Calu3 (cell line): ENCODE measurements around the gene SLC2A8. TPM values are rescaled to one million over a fixed set of nuclear protein-coding genes. Genes with fewer than 3 reads are reported as not detected.

Experiments used
- BruUV-seq: library from RNA; stranded (reverse); fragments of 400-500 nt; replicated peaks from 2 replicates; lab custom pipeline; 2021; lab: Mats Ljungman, UMichigan
- CTCF ChIA-PET: fragments of 300-600 bp; sonication (Branson Sonifier 250); formaldehyde crosslinking; loops from one replicate; lab custom pipeline; 2022; ENCODE audit warnings: antibody characterized with exemption; lab: Charles Lee
- DNase-seq: peaks from one replicate; pipeline ENCODE4 v3.0.0; 2022
- H3K27ac Mint-ChIP-seq: one replicate; pipeline ENCODE4 v1.8.0; 2022; ENCODE audit warnings: mixed read lengths; ENCODE audit not compliant: unreplicated experiment
- H3K27me3 Mint-ChIP-seq: one replicate; pipeline ENCODE4 v1.8.0; 2022; ENCODE audit warnings: mixed read lengths; ENCODE audit not compliant: unreplicated experiment
- H3K36me3 Mint-ChIP-seq: one replicate; pipeline ENCODE4 v1.8.0; 2022; ENCODE audit warnings: mild to moderate bottlenecking, moderate library complexity, mixed read lengths; ENCODE audit not compliant: insufficient read depth, unreplicated experiment
- H3K4me1 Mint-ChIP-seq: one replicate; pipeline ENCODE4 v1.8.0; 2022; ENCODE audit warnings: mild to moderate bottlenecking, low read depth, mixed read lengths; ENCODE audit not compliant: unreplicated experiment
- H3K4me3 Mint-ChIP-seq: one replicate; pipeline ENCODE4 v1.8.0; 2022; ENCODE audit warnings: mild to moderate bottlenecking, low read depth, moderate library complexity, mixed read lengths; ENCODE audit not compliant: unreplicated experiment
- H3K9me3 Mint-ChIP-seq: one replicate; pipeline ENCODE4 v1.8.0; 2022; ENCODE audit warnings: low read depth, mixed read lengths; ENCODE audit not compliant: unreplicated experiment
- intact Hi-C: fragments of 100-400 bp; cut with micrococcal nuclease; formaldehyde crosslinking; loops from one replicate; pipeline ENCODE4 v1.10.0; 2022; ENCODE audit not compliant: unreplicated experiment
- total RNA-seq: library from RNA; stranded (reverse); gene quantifications from 2 replicates; pipeline ENCODE4 v1.2.3, GENCODE V29; 2022
- TF ChIP-seq, protein P1 (sequence below): fragments of 200-600 bp; IDR thresholded peaks from one replicate; pipeline ENCODE4 v1.8.0; 2022; ENCODE audit warnings: antibody characterized with exemption; ENCODE audit not compliant: unreplicated experiment

Gene SLC2A8
- total RNA-seq, 1 experiment from 2014 or later: 10.8 TPM

DNA sequence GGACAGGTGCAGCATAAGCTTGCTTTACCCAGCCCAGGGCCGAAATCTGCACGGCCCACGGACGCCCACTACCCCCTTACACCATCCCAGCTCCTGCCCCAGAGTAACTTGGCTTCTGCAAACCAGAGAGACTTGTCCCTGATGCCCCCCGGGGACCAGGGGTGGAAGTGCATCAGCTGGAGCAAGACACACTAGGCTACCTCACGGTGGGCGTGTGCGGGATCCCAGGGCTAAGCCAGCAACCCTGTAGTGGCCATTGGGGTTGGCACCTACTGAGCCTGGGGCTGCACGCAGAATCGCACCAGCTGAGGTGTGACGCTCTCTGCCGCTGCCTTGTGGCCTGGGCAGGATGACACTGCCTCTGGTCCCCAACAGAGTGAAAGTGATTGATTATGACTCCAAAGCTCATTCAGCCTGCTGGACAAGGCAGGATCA, 21.1 kb downstream of the SLC2A8 start:
- intact Hi-C loops: no loop called here
- no peak overlapping the region for H3K4me3 Mint-ChIP-seq
- CTCF ChIA-PET: no interaction called here

DNA sequence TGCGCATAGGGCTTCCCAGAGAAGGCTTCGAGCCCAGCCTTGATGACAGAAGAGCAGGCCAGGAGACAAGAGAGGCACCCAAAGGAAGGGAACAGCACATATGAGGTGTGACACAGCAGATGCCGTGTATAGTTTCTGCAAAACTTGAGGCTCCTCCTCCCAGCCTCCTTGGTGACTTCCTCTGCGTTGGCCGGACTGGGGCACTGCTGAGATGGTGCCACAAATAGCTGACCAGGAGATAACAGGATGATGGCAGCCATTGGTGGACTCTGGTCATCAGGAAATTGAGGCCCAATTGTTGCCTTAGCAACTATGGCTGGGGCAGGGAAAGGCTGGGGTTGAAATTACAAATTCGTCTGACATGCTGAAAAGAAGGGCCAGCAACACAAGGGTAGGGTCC, 22.4 kb downstream of the SLC2A8 start:
- DNase-seq: no peak
- H3K4me1 Mint-ChIP-seq: peaks cover 8% of the 10 kb centered on the region
- TF ChIP-seq, protein P1, sequence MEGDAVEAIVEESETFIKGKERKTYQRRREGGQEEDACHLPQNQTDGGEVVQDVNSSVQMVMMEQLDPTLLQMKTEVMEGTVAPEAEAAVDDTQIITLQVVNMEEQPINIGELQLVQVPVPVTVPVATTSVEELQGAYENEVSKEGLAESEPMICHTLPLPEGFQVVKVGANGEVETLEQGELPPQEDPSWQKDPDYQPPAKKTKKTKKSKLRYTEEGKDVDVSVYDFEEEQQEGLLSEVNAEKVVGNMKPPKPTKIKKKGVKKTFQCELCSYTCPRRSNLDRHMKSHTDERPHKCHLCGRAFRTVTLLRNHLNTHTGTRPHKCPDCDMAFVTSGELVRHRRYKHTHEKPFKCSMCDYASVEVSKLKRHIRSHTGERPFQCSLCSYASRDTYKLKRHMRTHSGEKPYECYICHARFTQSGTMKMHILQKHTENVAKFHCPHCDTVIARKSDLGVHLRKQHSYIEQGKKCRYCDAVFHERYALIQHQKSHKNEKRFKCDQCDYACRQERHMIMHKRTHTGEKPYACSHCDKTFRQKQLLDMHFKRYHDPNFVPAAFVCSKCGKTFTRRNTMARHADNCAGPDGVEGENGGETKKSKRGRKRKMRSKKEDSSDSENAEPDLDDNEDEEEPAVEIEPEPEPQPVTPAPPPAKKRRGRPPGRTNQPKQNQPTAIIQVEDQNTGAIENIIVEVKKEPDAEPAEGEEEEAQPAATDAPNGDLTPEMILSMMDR: no peak
- CTCF ChIA-PET: no interaction called here
- H3K27ac Mint-ChIP-seq: no peak overlapping the region
- no TSS peak for BruUV-seq
- H3K27me3 Mint-ChIP-seq: no peaks in the 10 kb centered on the region
- H3K4me3 Mint-ChIP-seq: no peak overlapping the region
- H3K9me3 Mint-ChIP-seq: no peaks in the 10 kb centered on the region
- intact Hi-C loops: no loop called here
- peaks cover 16% of the 10 kb centered on the region for H3K36me3 Mint-ChIP-seq

More for the DNA sequence above, 21.1 kb downstream of the SLC2A8 start:
- peak; percentile 16 for DNase-seq
- Mint-ChIP-seq H3K4me1 (peaks cover 5% of the 10 kb centered on the region), H3K9me3 (no peaks in the 10 kb centered on the region), H3K36me3 (peaks cover 3% of the 10 kb centered on the region), H3K27ac (no peak overlapping the region), H3K27me3 (no peaks in the 10 kb centered on the region)
- BruUV-seq: no TSS peak
- TF ChIP-seq, protein P1: no peak

DNA sequence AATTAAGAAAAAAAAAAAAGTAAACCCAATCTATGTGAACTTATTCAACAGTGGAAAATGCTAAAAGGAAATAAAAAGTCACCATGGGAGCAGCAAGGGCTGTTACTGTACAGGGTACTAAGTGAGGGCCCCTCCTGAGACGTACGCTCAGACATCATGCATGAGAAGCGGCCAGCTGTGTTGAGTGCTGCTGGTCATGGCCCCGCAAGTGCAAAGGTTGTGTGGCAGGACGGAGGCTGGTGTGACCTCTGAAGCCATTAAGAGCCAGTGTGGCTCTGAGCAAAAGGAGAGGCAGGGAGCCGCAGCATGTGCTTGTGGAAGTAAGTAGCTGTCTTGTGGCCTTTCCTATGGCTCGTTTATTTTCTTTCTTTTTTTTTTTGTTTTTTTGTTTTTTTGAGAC, 24.1 kb downstream of the SLC2A8 start:
- DNase-seq: no peak
- Mint-ChIP-seq H3K36me3 (peaks cover 21% of the 10 kb centered on the region), H3K27me3 (no peaks in the 10 kb centered on the region), H3K4me1 (peaks cover 8% of the 10 kb centered on the region), H3K27ac (no peak overlapping the region), H3K4me3 (no peak overlapping the region), H3K9me3 (no peaks in the 10 kb centered on the region)
- intact Hi-C loops: no loop called here
- CTCF ChIA-PET: no interaction called here
- no TSS peak for BruUV-seq
- TF ChIP-seq, protein P1: no peak

DNA sequence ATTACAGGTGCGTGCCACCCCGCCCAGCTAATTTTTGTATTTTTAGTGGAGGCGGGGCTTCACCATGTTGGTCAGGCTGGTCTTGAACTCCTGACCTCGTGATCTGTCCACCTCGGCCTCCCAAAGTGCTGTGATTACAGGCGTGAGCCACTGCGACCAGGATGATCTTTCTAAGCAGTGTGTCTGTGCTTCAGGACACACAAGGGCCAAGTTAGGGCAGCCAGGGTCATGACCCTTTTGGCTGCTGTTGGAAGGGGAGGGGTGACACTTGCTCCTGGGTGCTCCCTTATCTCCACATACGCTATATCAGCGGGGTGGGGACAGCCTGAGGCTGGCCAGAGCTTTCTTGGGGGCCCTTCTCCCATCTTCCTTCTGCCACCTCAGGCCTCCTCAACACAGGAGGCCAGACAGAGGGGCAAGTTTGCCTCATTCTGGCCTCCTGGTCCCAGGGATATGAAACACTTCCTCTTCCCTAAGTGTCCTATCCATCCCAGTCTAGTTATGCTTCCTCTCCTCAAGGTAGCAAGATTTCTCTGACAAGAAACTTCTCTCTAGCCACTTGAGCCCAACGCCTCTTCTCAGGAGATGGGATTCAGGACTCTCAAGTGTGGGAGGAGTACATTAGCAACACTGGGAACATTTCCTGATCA, 25.3 kb downstream of the SLC2A8 start:
- DNase-seq: no peak
- no peaks in the 10 kb centered on the region for H3K9me3 Mint-ChIP-seq
- no peak overlapping the region for H3K27ac Mint-ChIP-seq
- H3K4me3 Mint-ChIP-seq: no peak overlapping the region
- intact Hi-C loops: no loop called here
- H3K36me3 Mint-ChIP-seq: peaks cover 21% of the 10 kb centered on the region
- no TSS peak for BruUV-seq
- TF ChIP-seq, protein P1: no peak
- H3K27me3 Mint-ChIP-seq: no peaks in the 10 kb centered on the region
- CTCF ChIA-PET: no interaction called here
- H3K4me1 Mint-ChIP-seq: peaks cover 8% of the 10 kb centered on the region
